OCI-LY1 (cell line): ENCODE results near the gene DHX36.

Experiments used
- H2AFZ ChIP-seq: fragments of 200-600 bp; sonication (generic), shearing (Covaris generic); 2 replicates; pipeline ENCODE4 v1.6.0; 2014; ENCODE audit warnings: antibody characterized with exemption, mild to moderate bottlenecking, low read length
- H3F3A ChIP-seq: fragments of 200-600 bp; sonication (generic), shearing (Covaris generic); 2 replicates; pipeline ENCODE4 v1.6.0; 2014; ENCODE audit warnings: mild to moderate bottlenecking, antibody characterized with exemption, low read length, moderate library complexity; ENCODE audit not compliant: insufficient read depth
- H3K27ac ChIP-seq: fragments of 200-600 bp; sonication (generic); 2 replicates; pipeline ENCODE4 v1.5.1; 2014; ENCODE audit warnings: low read length, mixed run types, mild to moderate bottlenecking, low read depth; ENCODE audit not compliant: poor library complexity, severe bottlenecking
- H3K27me3 ChIP-seq: fragments of 200-600 bp; sonication (generic); 2 replicates; pipeline ENCODE4 v1.6.0; 2014; ENCODE audit warnings: antibody characterized with exemption, mild to moderate bottlenecking, low read length, moderate library complexity; ENCODE audit not compliant: insufficient read depth
- H3K36me3 ChIP-seq: fragments of 200-600 bp; sonication (generic); 2 replicates; pipeline ENCODE4 v1.6.1; 2014; ENCODE audit warnings: mild to moderate bottlenecking, antibody characterized with exemption, low read length, moderate library complexity, mixed read lengths; ENCODE audit not compliant: insufficient read depth
- H3K4me1 ChIP-seq: fragments of 200-600 bp; sonication (generic); 2 replicates; pipeline ENCODE4 v1.5.1; 2014; ENCODE audit warnings: mild to moderate bottlenecking, low read length, moderate library complexity; ENCODE audit not compliant: insufficient read depth, severe bottlenecking
- H3K4me2 ChIP-seq: fragments of 200-600 bp; sonication (generic), shearing (Covaris generic); 2 replicates; pipeline ENCODE4 v1.6.1; 2014; ENCODE audit warnings: low read length
- H3K4me3 ChIP-seq: fragments of 200-600 bp; sonication (generic); 2 replicates; pipeline ENCODE4 v1.5.1; 2014; ENCODE audit warnings: low read length, low read depth, mild to moderate bottlenecking, mixed read lengths; ENCODE audit not compliant: poor library complexity, severe bottlenecking
- H3K79me2 ChIP-seq: fragments of 200-600 bp; shearing (Covaris generic); 2 replicates; pipeline ENCODE4 v1.6.1; 2016; ENCODE audit warnings: mixed run types, low read length, mixed read lengths; ENCODE audit not compliant: insufficient read depth
- H3K9ac ChIP-seq: fragments of 200-600 bp; sonication (generic), shearing (Covaris generic); 2 replicates; pipeline ENCODE4 v1.6.1; 2014; ENCODE audit warnings: mild to moderate bottlenecking, low read length, mixed read lengths
- H3K9me2 ChIP-seq: fragments of 200-600 bp; sonication (generic), shearing (Covaris generic); 2 replicates; pipeline ENCODE4 v1.6.1; 2014; ENCODE audit warnings: low read depth, mild to moderate bottlenecking, low read length, mixed read lengths
- H3K9me3 ChIP-seq: fragments of 200-600 bp; shearing (Covaris generic); 2 replicates; pipeline ENCODE4 v1.6.1; 2014; ENCODE audit warnings: low read length, mixed read lengths
- H4K20me1 ChIP-seq: fragments of 200-600 bp; sonication (generic), shearing (Covaris generic); 2 replicates; pipeline ENCODE4 v1.6.0; 2016; ENCODE audit warnings: mild to moderate bottlenecking, low read length; ENCODE audit not compliant: insufficient read depth
- CTCF ChIP-seq: fragments of 200-600 bp; sonication (generic), shearing (Covaris generic); IDR thresholded peaks from 2 replicates; pipeline ENCODE4 v1.5.1; 2017; ENCODE audit warnings: mild to moderate bottlenecking, antibody characterized with exemption, low read length, moderate library complexity, mixed read lengths
- EZH2 ChIP-seq: fragments of 200-600 bp; sonication (generic), shearing (Covaris generic); IDR thresholded peaks from 2 replicates; pipeline ENCODE4 v1.8.0; 2017; ENCODE audit warnings: borderline replicate concordance, mixed run types, mild to moderate bottlenecking, antibody characterized with exemption, low read length, moderate library complexity, mixed read lengths

Gene DHX36

GRCh38 chr3:154285221-154285620 lies 39.1 kb downstream of the DHX36 start:
- H3K9ac ChIP-seq: no peak overlapping the region
- H3K4me2 ChIP-seq: no peak overlapping the region
- no peaks in the 10 kb centered on the region for H3K79me2 ChIP-seq
- H3K9me2 ChIP-seq: no peaks in the 10 kb centered on the region
- H3K27ac ChIP-seq: no peak overlapping the region
- H2AFZ ChIP-seq: no peak overlapping the region
- no peaks in the 10 kb centered on the region for H3K4me1 ChIP-seq
- no peaks in the 10 kb centered on the region for H3K9me3 ChIP-seq
- no peaks in the 10 kb centered on the region for H3K27me3 ChIP-seq
- no peaks in the 10 kb centered on the region for H3F3A ChIP-seq
- peaks cover 92% of the 10 kb centered on the region for H3K36me3 ChIP-seq
- H4K20me1 ChIP-seq: no peaks in the 10 kb centered on the region
- no peak overlapping the region for H3K4me3 ChIP-seq
- TF ChIP-seq EZH2 (no peak), CTCF (no peak)

- no peaks in the 10 kb centered on the region for H3F3A ChIP-seq
- no peak overlapping the region for H3K27ac ChIP-seq
- H3K9me3 ChIP-seq: no peaks in the 10 kb centered on the region
- H3K36me3 ChIP-seq: peaks cover 96% of the 10 kb centered on the region
- H3K79me2 ChIP-seq: no peaks in the 10 kb centered on the region
- H3K4me1 ChIP-seq: no peaks in the 10 kb centered on the region
- no peaks in the 10 kb centered on the region for H3K27me3 ChIP-seq
- H4K20me1 ChIP-seq: no peaks in the 10 kb centered on the region
- no peak overlapping the region for H3K4me3 ChIP-seq
- H3K9me2 ChIP-seq: no peaks in the 10 kb centered on the region
- TF ChIP-seq EZH2: no peak
- TF ChIP-seq CTCF: no peak
- no peak overlapping the region for H2AFZ ChIP-seq
- no peak overlapping the region for H3K9ac ChIP-seq
- no peak overlapping the region for H3K4me2 ChIP-seq
Measured at GRCh38 chr3:154280161-154280560, 44.1 kb downstream of the DHX36 start.

GRCh38 chr3:154275965-154276364 lies 48.3 kb downstream of the DHX36 start:
- no peak for TF ChIP-seq EZH2
- no peak for TF ChIP-seq CTCF
- Histone ChIP-seq H3K36me3 (peaks cover 97% of the 10 kb centered on the region), H4K20me1 (0 out of 2 replicates have a peak, but pooled peaks cover 2% of the 10 kb centered on the region), H3K4me2 (no peak overlapping the region), H3K9ac (no peak overlapping the region), H3K4me1 (no peaks in the 10 kb centered on the region), H3K79me2 (no peaks in the 10 kb centered on the region), H3F3A (no peaks in the 10 kb centered on the region), H3K4me3 (no peak overlapping the region), H3K9me2 (no peaks in the 10 kb centered on the region), H3K27ac (no peak overlapping the region), H3K9me3 (no peaks in the 10 kb centered on the region), H2AFZ (no peak overlapping the region), H3K27me3 (no peaks in the 10 kb centered on the region)
